Vagina (tissue), 2 donors: Measurements from ENCODE around the gene RASL11B.

Experiments used
- POLR2A ChIP-seq, 2 donors: fragments of 450-650 bp; IDR thresholded peaks; one replicate each; pipeline ENCODE4 v1.6.1; 2017; ENCODE audit warnings: antibody characterized with exemption in 2 of 2, mild to moderate bottlenecking in 2 of 2, moderate library complexity in 2 of 2
- TF ChIP-seq, protein P1 (sequence below), 3 experiments: fragments of 450-650 bp in 2 of 3; fragments of 200-600 bp in 1 of 3; sonication (generic) in 1 of 3; IDR thresholded peaks; one replicate each; pipeline ENCODE4 v1.5.1; 2017 to 2019; ENCODE audit warnings: antibody characterized with exemption in 3 of 3, mild to moderate bottlenecking in 2 of 3, moderate library complexity in 2 of 3

DNA sequence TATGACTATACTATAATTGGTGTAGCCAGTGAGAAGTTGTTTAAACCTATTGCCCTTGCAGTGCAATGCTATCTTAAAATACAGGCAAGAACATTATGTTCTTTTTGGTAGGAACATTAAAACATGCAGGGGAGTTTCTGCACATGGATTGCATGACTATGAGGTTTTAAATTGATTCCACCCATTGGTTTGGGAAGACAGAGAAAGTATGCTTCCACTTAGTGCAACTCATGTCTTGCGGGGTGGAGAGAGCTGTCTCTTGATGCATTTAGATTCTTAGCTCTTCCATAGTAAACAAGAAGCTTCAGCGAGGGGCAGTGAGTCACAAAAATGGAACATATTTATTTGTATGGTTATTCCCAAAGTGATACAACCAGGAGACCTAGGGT lies 39.5 kb upstream of the RASL11B start:
- TF ChIP-seq, protein P1, sequence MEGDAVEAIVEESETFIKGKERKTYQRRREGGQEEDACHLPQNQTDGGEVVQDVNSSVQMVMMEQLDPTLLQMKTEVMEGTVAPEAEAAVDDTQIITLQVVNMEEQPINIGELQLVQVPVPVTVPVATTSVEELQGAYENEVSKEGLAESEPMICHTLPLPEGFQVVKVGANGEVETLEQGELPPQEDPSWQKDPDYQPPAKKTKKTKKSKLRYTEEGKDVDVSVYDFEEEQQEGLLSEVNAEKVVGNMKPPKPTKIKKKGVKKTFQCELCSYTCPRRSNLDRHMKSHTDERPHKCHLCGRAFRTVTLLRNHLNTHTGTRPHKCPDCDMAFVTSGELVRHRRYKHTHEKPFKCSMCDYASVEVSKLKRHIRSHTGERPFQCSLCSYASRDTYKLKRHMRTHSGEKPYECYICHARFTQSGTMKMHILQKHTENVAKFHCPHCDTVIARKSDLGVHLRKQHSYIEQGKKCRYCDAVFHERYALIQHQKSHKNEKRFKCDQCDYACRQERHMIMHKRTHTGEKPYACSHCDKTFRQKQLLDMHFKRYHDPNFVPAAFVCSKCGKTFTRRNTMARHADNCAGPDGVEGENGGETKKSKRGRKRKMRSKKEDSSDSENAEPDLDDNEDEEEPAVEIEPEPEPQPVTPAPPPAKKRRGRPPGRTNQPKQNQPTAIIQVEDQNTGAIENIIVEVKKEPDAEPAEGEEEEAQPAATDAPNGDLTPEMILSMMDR (IDR thresholded peaks at IDR 0.05), result no peak
- TF ChIP-seq POLR2A (IDR thresholded peaks at IDR 0.05), result no peak
